HEK293 (cell line): ENCODE measurements around the gene PHACTR1.

Experiments used
- CTCF ChIP-seq: fragments of 450-650 bp; formaldehyde crosslinking; IDR thresholded peaks from 2 replicates; pipeline ENCODE4 v1.5.1; 2016; ENCODE audit warnings: missing biosample characterization, missing genetic modification characterization
- REST ChIP-seq: fragments of 450-650 bp; formaldehyde crosslinking; IDR thresholded peaks from 2 replicates; pipeline ENCODE4 v1.5.1; 2016; ENCODE audit warnings: missing biosample characterization, missing genetic modification characterization
- ZNF175 ChIP-seq: fragments of 450-650 bp; formaldehyde crosslinking; IDR thresholded peaks from 2 replicates; pipeline ENCODE4 v1.5.1; 2016; ENCODE audit warnings: missing biosample characterization, missing genetic modification characterization
- ZNF366 ChIP-seq: fragments of 450-650 bp; formaldehyde crosslinking; conservative IDR thresholded peaks from 2 replicates; pipeline ENCODE4 v1.5.1; 2016; ENCODE audit warnings: missing biosample characterization, missing genetic modification characterization
- ZNF830 ChIP-seq: fragments of 450-650 bp; IDR thresholded peaks from 2 replicates; pipeline ENCODE4 v1.5.0; 2018; ENCODE audit warnings: missing biosample characterization, missing genetic modification characterization, low read depth, mild to moderate bottlenecking, moderate library complexity
- TF ChIP-seq, protein P1 (sequence below): fragments of 450-650 bp; formaldehyde crosslinking; IDR thresholded peaks from 2 replicates; pipeline ENCODE4 v1.5.1; 2016; ENCODE audit warnings: missing biosample characterization, missing genetic modification characterization
- TF ChIP-seq, protein P2 (sequence below): fragments of 450-650 bp; formaldehyde crosslinking; IDR thresholded peaks from 2 replicates; pipeline ENCODE4 v1.5.1; 2017; ENCODE audit warnings: missing biosample characterization, missing genetic modification characterization

GRCh38 chr6:12844284-12845223 is 128.0 kb downstream of the PHACTR1 start:
- TF ChIP-seq ZNF830 (tag by site-specific recombination) (no peak), CTCF (tag by site-specific recombination) (0 out of 2 replicates have a peak, but pooled peaks have one; percentile 24), ZNF366 (tag by site-specific recombination) (no peak), ZNF175 (tag by site-specific recombination) (no peak), REST (tag by site-specific recombination) (no peak)
- TF ChIP-seq, protein P1, sequence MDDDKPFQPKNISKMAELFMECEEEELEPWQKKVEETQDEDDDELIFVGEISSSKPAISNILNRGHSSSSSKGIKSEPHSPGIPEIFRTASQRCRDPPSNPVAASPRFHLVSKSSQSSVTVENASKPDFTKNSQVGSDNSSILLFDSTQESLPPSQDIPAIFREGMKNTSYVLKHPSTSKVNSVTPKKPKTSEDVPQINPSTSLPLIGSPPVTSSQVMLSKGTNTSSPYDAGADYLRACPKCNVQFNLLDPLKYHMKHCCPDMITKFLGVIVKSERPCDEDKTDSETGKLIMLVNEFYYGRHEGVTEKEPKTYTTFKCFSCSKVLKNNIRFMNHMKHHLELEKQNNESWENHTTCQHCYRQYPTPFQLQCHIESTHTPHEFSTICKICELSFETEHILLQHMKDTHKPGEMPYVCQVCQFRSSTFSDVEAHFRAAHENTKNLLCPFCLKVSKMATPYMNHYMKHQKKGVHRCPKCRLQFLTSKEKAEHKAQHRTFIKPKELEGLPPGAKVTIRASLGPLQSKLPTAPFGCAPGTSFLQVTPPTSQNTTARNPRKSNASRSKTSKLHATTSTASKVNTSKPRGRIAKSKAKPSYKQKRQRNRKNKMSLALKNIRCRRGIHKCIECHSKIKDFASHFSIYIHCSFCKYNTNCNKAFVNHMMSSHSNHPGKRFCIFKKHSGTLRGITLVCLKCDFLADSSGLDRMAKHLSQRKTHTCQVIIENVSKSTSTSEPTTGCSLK (tag by site-specific recombination), result no peak
- TF ChIP-seq, protein P2, sequence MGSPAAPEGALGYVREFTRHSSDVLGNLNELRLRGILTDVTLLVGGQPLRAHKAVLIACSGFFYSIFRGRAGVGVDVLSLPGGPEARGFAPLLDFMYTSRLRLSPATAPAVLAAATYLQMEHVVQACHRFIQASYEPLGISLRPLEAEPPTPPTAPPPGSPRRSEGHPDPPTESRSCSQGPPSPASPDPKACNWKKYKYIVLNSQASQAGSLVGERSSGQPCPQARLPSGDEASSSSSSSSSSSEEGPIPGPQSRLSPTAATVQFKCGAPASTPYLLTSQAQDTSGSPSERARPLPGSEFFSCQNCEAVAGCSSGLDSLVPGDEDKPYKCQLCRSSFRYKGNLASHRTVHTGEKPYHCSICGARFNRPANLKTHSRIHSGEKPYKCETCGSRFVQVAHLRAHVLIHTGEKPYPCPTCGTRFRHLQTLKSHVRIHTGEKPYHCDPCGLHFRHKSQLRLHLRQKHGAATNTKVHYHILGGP, result no peak
